GM12891 (cell line): ENCODE data around the gene ZSWIM6.

ENCODE experiments used
- POLR2A ChIP-seq: IDR thresholded peaks from 2 replicates; pipeline ENCODE4 v1.6.1; 2011; ENCODE audit warnings: low read depth, low read length, control low read depth
- POLR2AphosphoS5 ChIP-seq: IDR thresholded peaks from 2 replicates; pipeline ENCODE4 v1.6.1; 2011; ENCODE audit warnings: low read depth, low read length, control low read depth
- TAF1 ChIP-seq: IDR thresholded peaks from 2 replicates; pipeline ENCODE4 v1.6.1; 2011; ENCODE audit warnings: low read depth, low read length, control low read depth

DNA sequence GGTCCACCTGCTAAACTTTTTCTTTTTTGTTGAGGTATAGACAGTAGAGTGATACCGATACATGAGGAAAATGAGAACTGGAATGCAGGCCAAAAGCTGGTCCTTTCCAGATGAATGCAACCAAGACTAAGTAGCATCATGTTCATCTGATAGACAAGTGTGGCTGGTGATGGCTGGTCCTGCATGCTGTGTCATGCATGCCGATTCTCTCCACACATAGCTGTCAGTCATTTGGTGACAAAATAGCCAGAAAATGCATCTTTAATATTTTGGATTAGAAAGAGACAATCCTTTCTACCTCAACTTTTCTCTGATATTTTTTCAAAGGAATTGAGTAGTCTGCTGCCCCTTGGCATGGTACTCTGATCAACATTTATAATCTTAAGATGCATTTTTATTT lies 49.9 kb downstream of the ZSWIM6 start:
- no peak for TF ChIP-seq POLR2A
- no peak for TF ChIP-seq POLR2AphosphoS5
- no peak for TF ChIP-seq TAF1
